Brain microvascular endothelial cell (primary cell): ENCODE results near the gene VRK2.

ENCODE experiments used
- DNase-seq: peaks from one replicate; pipeline ENCODE4 v3.0.0-alpha.2; 2020
- H3K27ac ChIP-seq: fragments of 250-450 bp; sonication (Bioruptor Pico); 2 replicates; pipeline ENCODE4 v1.5.1; 2020; ENCODE audit warnings: mild to moderate bottlenecking, moderate library complexity
- H3K27me3 ChIP-seq: fragments of 250-450 bp; sonication (Bioruptor Pico); replicated peaks from 2 replicates; pipeline ENCODE4 v1.5.1; 2020; ENCODE audit warnings: mild to moderate bottlenecking
- H3K36me3 ChIP-seq: fragments of 250-450 bp; sonication (Bioruptor Pico); replicated peaks from 2 replicates; pipeline ENCODE4 v1.5.1; 2020; ENCODE audit warnings: mild to moderate bottlenecking
- H3K4me3 ChIP-seq: 2 replicates; pipeline ENCODE4 v1.5.1; 2011; ENCODE audit warnings: low read depth, mild to moderate bottlenecking, control low read depth, low read length, moderate library complexity
- CTCF ChIP-seq: IDR thresholded peaks from 2 replicates; pipeline ENCODE4 v1.5.1; 2011; ENCODE audit warnings: low read depth, mild to moderate bottlenecking, moderate library complexity, low read length, control low read depth, inconsistent platforms; ENCODE audit errors: missing control alignments
- in situ Hi-C: cut with HindIII; loops from 2 replicates; pipeline ENCODE4 v1.10.0; 2017; ENCODE audit warnings: low sequenced_read_pairs, low pct_ligation_motif_present

Gene VRK2

GRCh38 chr2:58035352-58035751 lies 11.3 kb upstream of the VRK2 start:
- no peak for TF ChIP-seq CTCF
- H3K36me3 ChIP-seq: no peaks in the 10 kb centered on the region
- in situ Hi-C loops: no loop called here
- H3K27me3 ChIP-seq: no peaks in the 10 kb centered on the region
- no peak overlapping the region for H3K4me3 ChIP-seq
- no peak overlapping the region for H3K27ac ChIP-seq
- no peak for DNase-seq

- no peak for TF ChIP-seq CTCF
- in situ Hi-C loops: no loop called here
- peak; percentile 26 for DNase-seq
- H3K36me3 ChIP-seq: no peaks in the 10 kb centered on the region
- H3K27me3 ChIP-seq: no peaks in the 10 kb centered on the region
- no peak overlapping the region for H3K27ac ChIP-seq
- no peak overlapping the region for H3K4me3 ChIP-seq
Measured at GRCh38 chr2:58039170-58039611, 7.4 kb upstream of the VRK2 start.

- Histone ChIP-seq H3K27ac (peak overlapping the region; percentile 57), H3K4me3 (no peak overlapping the region), H3K36me3 (no peaks in the 10 kb centered on the region), H3K27me3 (no peaks in the 10 kb centered on the region)
- DNase-seq: peak; percentile 89
- in situ Hi-C loops: no loop called here
- TF ChIP-seq CTCF: no peak
Measured at GRCh38 chr2:58042486-58042970, 4.1 kb upstream of the VRK2 start.

- no peak overlapping the region for H3K4me3 ChIP-seq
- TF ChIP-seq CTCF: no peak
- in situ Hi-C loops: no loop called here
- no peaks in the 10 kb centered on the region for H3K36me3 ChIP-seq
- H3K27me3 ChIP-seq: no peaks in the 10 kb centered on the region
- no peak overlapping the region for H3K27ac ChIP-seq
- DNase-seq: no peak
Measured at GRCh38 chr2:58044145-58044544, 2.5 kb upstream of the VRK2 start.

- no peak for TF ChIP-seq CTCF
- Histone ChIP-seq H3K27ac (peak overlapping the region; percentile 69), H3K4me3 (peak overlapping the region; percentile 76), H3K27me3 (no peaks in the 10 kb centered on the region), H3K36me3 (no peaks in the 10 kb centered on the region)
- DNase-seq: no peak
- in situ Hi-C loops: no loop called here
Measured at GRCh38 chr2:58045580-58046334, 849 bp upstream of the VRK2 start.

DNA sequence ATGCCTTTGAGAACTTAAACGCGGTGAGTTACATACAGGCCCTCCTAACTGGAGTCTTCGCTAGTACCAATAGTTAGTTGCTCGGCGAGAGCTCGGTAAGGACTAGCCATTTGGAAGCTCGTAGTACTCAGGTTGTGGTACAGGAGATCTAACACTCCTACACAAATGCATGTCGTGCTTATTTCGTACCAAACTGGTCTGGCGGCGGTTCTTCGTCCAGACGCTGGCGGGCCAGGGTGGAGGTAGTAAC lies 346 bp upstream of the VRK2 start:
- no peaks in the 10 kb centered on the region for H3K27me3 ChIP-seq
- TF ChIP-seq CTCF: no peak
- peak overlapping the region; percentile 76 for H3K4me3 ChIP-seq
- no peaks in the 10 kb centered on the region for H3K36me3 ChIP-seq
- in situ Hi-C loops: no loop called here
- H3K27ac ChIP-seq: peak overlapping the region; percentile 69
- no peak for DNase-seq
